NCI-H187 (cell line): Measurements from ENCODE around the gene RANBP17.

ENCODE experiments used
- DNase-seq, 2 experiments: peaks; one replicate each; lab custom pipeline; 2025; lab: John Stamatoyannopoulos, UW

Gene RANBP17

DNA sequence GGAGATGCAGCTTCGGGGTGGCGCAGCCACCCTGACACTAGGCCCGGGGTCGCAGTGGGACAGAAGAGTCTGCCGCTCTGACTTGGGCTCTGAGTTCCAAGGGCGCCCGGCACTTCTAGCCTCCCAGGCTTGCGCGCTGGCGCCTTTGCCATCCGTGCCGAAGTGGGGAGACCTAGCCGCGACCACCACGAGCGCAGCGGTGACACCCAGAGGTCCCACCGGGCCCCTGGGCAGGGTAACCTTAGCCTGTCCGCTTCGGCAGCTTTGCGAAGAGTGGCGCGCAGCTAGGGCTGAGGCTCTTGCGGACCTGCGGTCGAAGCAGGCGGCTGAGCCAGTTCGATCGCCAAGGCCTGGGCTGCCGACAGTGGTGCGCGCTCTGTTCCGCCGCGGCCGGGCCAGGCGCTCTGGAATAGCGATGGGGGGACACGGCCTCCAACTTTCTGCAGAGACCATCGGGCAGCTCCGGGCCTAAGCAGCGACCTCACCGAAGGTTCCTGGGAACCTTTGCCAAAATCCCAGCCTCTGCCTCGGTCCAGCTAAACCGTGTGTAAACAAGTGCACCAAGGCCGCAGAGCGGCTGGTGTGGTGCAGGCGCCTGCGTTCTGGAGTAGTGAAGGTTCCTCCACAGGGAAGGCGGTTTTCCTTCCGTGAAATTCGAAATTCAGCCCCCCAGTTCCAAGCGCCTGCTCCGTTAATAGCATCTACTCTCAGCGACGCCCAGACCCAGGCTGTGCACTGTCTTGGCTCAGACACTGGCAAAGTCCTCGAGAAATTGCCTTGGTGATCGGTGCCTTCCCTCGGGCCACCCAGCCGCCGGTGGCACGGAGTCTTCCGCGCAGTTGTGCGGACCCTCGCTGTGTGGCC, 454.7 kb downstream of the RANBP17 start:
- no peak for DNase-seq

DNA sequence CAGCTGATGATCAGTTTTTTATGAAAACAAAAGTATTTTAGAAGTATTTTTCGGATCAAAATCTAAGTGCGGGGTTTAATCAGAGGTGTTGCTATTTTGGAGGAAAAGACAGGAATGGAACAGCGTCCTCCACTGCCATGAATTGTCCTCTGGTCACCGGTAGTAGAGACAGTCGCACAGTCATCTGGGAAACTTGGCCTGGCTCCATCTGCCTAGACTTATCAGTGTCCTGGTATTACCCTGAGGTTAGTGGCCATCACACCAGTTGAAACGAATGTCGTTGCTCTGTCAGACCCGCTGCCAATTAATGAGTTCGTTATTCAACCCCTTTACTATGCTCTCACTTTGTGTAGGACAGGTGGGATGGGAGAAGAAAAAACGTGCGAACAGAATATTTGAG, 455.4 kb downstream of the RANBP17 start:
- DNase-seq: no peak

- DNase-seq: no peak
These were observed 456.2 kb downstream of the RANBP17 start for GRCh38 chr5:171318026-171318425.

DNA sequence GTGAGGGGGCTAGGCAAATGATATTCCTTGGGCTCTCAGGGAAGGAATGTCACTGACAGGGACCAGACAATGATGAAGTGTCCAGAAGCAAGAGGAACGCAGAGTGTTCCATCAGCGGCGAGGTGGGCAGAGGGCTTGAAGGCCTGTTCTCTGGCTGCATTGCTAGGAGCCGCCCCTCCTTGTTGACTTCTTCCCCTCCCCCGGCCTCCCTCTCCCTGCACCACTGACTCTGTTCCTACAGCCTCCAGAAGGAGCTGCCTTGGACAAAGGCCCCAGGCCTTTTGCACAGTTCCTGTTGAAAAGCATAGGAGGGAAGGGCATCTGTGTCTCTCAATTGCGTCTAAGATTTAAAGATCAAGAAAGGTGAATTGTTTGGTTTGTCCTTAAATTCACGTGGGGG, 459.6 kb downstream of the RANBP17 start:
- DNase-seq: no peak

GRCh38 chr5:171322527-171322926, 460.7 kb downstream of the RANBP17 start:
- DNase-seq: no peak

- DNase-seq: no peak
These were observed 461.2 kb downstream of the RANBP17 start for GRCh38 chr5:171323007-171323406.

DNA sequence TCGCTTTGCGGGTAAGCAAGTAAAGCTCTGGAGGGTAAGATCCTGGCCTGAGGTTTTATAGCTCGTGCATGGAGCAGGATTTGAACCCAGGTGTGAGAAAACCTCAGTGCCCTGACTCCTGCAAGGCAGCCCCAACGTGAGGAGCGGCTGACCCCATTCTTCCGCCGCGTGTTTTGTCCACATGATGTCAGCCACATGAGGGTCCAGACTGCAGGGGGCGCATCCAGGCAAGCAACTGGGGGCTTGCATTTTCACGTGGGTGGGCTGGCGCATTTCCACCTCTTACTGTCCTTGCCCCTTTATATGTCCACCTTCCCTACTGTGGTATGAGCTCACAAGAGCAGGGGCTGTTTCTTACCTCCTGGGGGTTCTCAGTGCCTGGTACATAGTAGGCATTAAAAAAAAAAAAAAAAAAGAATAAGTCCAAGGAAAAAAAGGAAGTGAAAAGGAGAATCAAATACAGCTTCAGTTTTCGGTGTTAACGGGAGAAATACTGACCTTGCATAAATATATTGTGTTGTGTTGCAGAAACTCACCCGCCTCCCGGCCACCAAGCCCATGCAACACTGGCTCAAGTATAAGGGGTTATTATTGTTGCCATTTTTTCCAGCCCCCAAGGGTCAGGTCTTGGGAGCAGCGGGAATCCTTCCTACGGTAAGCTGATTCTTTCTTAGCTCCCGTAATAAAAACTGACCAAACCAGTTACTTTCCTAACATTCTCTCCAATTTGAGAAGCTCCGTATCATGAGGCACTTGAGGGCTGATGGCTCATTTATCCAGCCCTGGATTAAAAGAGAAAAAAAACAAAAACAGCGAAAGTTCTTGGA, 462.2 kb downstream of the RANBP17 start:
- DNase-seq: no peak

DNA sequence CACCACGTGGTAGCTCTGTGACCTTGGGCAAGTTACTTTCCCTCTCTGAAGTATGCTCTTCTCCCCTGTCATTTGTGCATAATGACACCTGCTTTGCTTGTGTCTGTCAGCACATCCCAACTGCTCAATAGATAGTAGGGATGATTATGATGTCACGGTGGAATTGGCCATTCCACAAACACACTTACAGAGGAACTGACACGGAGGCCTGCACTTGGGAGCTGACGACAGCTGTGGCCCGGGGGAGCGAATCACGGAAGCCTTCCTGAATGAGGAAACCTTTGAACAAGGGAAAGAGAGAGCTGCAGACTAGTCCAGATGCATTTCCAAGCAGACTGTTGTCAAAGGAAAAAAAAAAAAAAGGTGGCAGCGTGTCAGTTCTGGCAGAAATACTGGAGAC, 468.2 kb downstream of the RANBP17 start:
- DNase-seq: no peak

GRCh38 chr5:171335616-171336015, 473.8 kb downstream of the RANBP17 start:
- DNase-seq: no peak

- peak in 1 of 2 experiments; percentile 12 for DNase-seq
These were observed 474.8 kb downstream of the RANBP17 start for GRCh38 chr5:171336521-171337209.

DNA sequence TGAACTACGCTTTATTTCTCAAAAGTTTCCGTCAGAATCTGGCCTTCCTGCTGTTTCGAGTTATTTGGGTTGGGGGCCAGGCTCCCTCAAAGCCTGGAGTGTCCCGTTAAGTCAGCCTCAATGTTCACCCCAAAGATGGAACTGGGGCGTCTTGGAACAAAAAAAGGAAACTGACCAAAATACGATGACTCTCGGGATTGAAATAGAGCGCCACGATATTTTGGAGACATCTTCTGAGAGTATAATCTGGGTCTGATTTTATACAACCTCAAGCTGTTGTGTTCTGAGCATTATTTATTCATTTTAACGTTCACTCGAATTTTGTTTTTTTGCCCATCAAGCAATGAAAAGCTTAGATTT, 475.4 kb downstream of the RANBP17 start:
- no peak for DNase-seq

DNA sequence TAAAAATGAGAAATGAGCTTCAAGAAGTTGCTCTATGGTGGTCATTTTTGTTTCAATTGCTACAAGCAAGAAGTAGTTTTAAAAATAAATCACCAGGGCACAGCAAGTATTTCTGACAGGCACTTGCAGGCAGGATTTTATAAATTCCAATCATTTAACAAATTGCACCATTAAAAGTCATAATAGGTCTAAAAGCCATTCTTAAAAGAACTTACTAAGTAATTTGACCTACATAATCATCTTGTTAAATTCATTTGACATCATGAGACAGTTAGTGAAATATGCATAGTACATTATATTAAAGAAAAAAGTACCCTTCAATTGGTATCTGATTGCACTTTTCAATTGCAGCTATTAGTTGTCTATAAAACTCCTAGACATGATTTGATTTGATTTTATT, 478.2 kb downstream of the RANBP17 start:
- no peak for DNase-seq

GRCh38 chr5:171340491-171340890, 478.7 kb downstream of the RANBP17 start:
- DNase-seq: no peak

GRCh38 chr5:171342362-171343111, 480.7 kb downstream of the RANBP17 start:
- no peak for DNase-seq

DNA sequence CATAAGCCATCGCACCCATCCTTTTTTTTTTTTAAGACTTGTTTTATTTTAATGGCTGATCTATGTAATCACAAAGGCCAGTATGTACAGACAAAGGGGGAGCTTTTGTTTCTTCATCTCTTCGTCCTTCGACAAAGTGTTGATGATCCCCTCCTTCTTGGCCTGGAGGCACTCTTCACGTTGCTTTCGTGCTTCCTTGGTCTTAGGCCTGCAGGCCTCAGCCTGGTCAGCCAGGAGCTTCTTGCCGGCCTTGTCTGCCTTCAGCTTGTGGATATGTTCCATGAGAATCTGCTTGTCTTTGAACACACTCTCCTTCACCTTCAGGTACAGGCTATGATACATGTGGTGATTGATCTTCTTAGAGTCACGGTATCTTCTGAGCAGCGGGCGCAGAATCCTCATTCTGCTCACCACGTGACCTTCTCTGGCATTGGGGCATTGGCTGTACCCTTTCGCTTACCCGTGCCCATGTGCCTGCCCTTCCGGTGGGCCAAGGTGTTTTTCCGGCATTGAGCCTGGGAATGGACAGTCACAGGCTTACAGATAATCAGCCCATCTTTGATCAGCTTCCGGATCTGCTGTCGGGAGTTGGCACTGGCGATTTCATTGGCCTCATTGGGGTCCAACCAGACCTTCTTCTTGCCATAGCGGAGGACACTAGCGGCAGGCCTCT, 483.3 kb downstream of the RANBP17 start:
- no peak for DNase-seq
